Tibial nerve (tissue), 4 donors: ENCODE data around the gene PRKG1. TPM values are rescaled to one million over a fixed set of nuclear protein-coding genes. Genes with fewer than 3 reads are reported as not detected.
A peak's percentile ranks its signal among the peaks of the same experiment; 100 is the strongest.

Experiments
- DNase-seq, 2 donors: peaks; one replicate each; pipeline ENCODE4 v3.0.0-alpha.2; 2019; ENCODE audit warnings: low spot score in 2 of 2
- H3K27ac ChIP-seq, 4 donors: fragments of 200-600 bp; sonication (generic) in 3 of 4; one replicate each; pipeline ENCODE4 v1.5.1; 2017 to 2019; ENCODE audit warnings: mild to moderate bottlenecking in 1 of 4
- H3K27me3 ChIP-seq, 2 donors: fragments of 200-600 bp; sonication (generic) in 1 of 2; one replicate each; pipeline versions ENCODE4 v1.5.1 to v1.6.0; 2017 to 2019
- H3K36me3 ChIP-seq, 3 donors: fragments of 200-600 bp; sonication (generic); one replicate each; pipeline ENCODE4 v1.5.1; 2018 to 2019
- H3K4me1 ChIP-seq, 4 donors: fragments of 200-600 bp; sonication (generic) in 3 of 4; one replicate each; pipeline ENCODE4 v1.5.1; 2017 to 2019
- H3K4me3 ChIP-seq, 4 donors: fragments of 200-600 bp; sonication (generic) in 3 of 4; one replicate each; pipeline ENCODE4 v1.5.1; 2017 to 2019; ENCODE audit warnings: mild to moderate bottlenecking in 1 of 4, moderate library complexity in 1 of 4
- H3K9me3 ChIP-seq, 4 donors: fragments of 200-600 bp; sonication (generic) in 3 of 4; one replicate each; pipeline ENCODE4 v1.5.1; 2017 to 2019
- CTCF ChIP-seq, 5 experiments: fragments of 200-600 bp in 3 of 5; fragments of 450-650 bp in 2 of 5; sonication (generic) in 3 of 5; IDR thresholded peaks; one replicate each; pipeline ENCODE4 v1.5.1; 2016 to 2019; ENCODE audit warnings: antibody characterized with exemption in 5 of 5, mild to moderate bottlenecking in 3 of 5, moderate library complexity in 2 of 5
- EP300 ChIP-seq, 2 donors: sonication (generic); formaldehyde crosslinking; IDR thresholded peaks; one replicate each; pipeline ENCODE4 v1.6.1; 2017; ENCODE audit warnings: antibody characterized with exemption in 2 of 2, mild to moderate bottlenecking in 1 of 2
- POLR2A ChIP-seq, 2 donors: fragments of 450-650 bp; IDR thresholded peaks; one replicate each; pipeline ENCODE4 v1.6.1; 2017; ENCODE audit warnings: antibody characterized with exemption in 2 of 2, mild to moderate bottlenecking in 2 of 2, moderate library complexity in 2 of 2
- WGBS, 2 donors: methylation state at CpG; one replicate each; pipeline ENCODE4 v1.1.5; 2018; 5-methylcytosine and 5-hydroxymethylcytosine counted together
- total RNA-seq, 4 donors: library from RNA; depleted of rRNA; stranded (reverse); fragments of >200 nt; gene quantifications; one replicate each; pipeline ENCODE4 v1.1.0, GENCODE V29; 2016

Gene PRKG1
- total RNA-seq, 4 donors from 2014 or later: 8.7 to 35.0 (median 14.8) TPM

DNA sequence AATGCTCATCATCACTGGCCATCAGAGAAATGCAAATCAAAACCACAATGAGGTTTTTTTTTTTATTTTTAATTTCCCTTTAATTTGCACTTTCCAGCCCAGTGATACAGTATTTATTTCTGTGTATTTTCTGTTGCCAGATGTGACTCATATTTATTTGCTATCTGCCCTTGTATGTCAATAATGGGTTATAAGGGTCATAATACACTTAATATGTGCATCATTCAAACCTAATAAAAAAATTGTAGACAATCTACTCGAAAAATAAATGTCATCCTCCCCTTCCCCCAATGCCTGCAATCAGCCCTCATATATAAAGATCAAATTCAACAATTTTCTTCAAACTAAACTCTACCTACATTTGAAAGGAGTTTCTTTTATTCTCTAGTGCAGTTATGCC, 470.6 kb downstream of the PRKG1 start:
- WGBS, 2 donors: 63 to 73% methylated on average over 1 of the region's 1 CpG
- no peaks in the 10 kb centered on the region for H3K36me3 ChIP-seq
- TF ChIP-seq POLR2A (IDR thresholded peaks at IDR 0.05) (no peak), EP300 (IDR thresholded peaks at IDR 0.05) (no peak), CTCF (IDR thresholded peaks at IDR 0.05) (no peak)
- no peaks in the 10 kb centered on the region for H3K27me3 ChIP-seq
- H3K9me3 ChIP-seq: no peaks in the 10 kb centered on the region
- DNase-seq: no peak
- H3K27ac ChIP-seq: no peak overlapping the region
- no peaks in the 10 kb centered on the region for H3K4me1 ChIP-seq
- no peak overlapping the region for H3K4me3 ChIP-seq

DNA sequence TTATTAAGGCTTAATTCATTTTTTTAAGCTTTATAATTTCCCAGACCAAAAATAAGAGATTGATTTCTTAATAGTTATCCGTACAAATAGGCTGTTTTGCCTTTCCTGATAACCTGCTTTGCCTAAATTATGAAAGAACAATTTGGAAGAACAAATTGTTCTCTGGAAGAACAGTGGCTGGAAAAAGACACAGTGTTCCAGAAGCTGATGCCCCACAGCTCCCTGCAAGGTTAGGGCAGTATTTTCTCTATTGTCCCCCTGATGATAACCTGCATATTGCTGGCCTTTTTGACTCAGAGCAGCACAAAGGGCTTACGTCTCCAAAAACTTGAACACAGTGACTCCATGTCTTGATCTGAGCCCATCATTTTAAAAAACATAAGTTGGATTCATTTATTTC, 473.7 kb downstream of the PRKG1 start:
- Histone ChIP-seq H3K36me3 (no peaks in the 10 kb centered on the region), H3K27ac (peak overlapping the region in 1 of 4 donors; percentile 54), H3K9me3 (no peaks in the 10 kb centered on the region), H3K4me3 (no peak overlapping the region), H3K27me3 (no peaks in the 10 kb centered on the region), H3K4me1 (no peaks in the 10 kb centered on the region)
- TF ChIP-seq POLR2A (IDR thresholded peaks at IDR 0.05): no peak
- peak; percentile 34 to 65 for TF ChIP-seq EP300 (IDR thresholded peaks at IDR 0.05)
- no peak for DNase-seq
- WGBS, 2 donors: 41 to 45% methylated on average over 2 of the region's 2 CpGs

DNA sequence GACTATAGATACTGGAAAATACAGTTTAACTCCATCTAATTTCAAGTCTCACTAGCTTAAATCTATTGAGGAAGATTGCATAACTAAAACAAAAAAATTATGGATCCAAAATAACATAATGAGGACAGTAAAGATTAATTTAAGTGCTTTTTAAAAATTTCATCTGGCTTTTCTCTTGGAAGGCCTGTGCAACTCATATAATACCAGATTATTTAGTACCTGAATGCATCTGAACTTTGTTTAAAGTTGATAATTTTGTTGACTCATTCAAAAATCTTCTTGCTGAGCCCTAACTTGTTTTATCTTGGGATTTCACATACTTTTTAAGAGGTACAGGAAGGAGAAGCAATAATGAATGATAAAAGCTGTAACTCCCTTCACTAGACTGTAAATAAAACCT, 478.6 kb downstream of the PRKG1 start:
- Histone ChIP-seq H3K4me3 (no peak overlapping the region), H3K36me3 (no peaks in the 10 kb centered on the region), H3K4me1 (no peaks in the 10 kb centered on the region), H3K27ac (no peak overlapping the region), H3K27me3 (no peaks in the 10 kb centered on the region), H3K9me3 (no peaks in the 10 kb centered on the region)
- DNase-seq: no peak
- TF ChIP-seq CTCF (IDR thresholded peaks at IDR 0.05): no peak

- TF ChIP-seq POLR2A (IDR thresholded peaks at IDR 0.05) (no peak), EP300 (IDR thresholded peaks at IDR 0.05) (no peak), CTCF (IDR thresholded peaks at IDR 0.05) (no peak)
- Histone ChIP-seq H3K27me3 (no peaks in the 10 kb centered on the region), H3K9me3 (no peaks in the 10 kb centered on the region), H3K4me3 (no peak overlapping the region), H3K27ac (no peak overlapping the region), H3K4me1 (peaks cover 0 to 4% (median 0%) of the 10 kb centered on the region in 4 donors), H3K36me3 (no peaks in the 10 kb centered on the region)
- no peak for DNase-seq
- 44 to 48% methylated on average over 2 of the region's 2 CpGs for WGBS, 2 donors
These were observed 490.7 kb downstream of the PRKG1 start for GRCh38 chr10:51564896-51565510.

GRCh38 chr10:51567271-51567670, 493.0 kb downstream of the PRKG1 start:
- H3K9me3 ChIP-seq: no peaks in the 10 kb centered on the region
- H3K36me3 ChIP-seq: no peaks in the 10 kb centered on the region
- H3K4me1 ChIP-seq: peaks cover 0 to 4% (median 0%) of the 10 kb centered on the region in 4 donors
- no peak overlapping the region for H3K4me3 ChIP-seq
- no peaks in the 10 kb centered on the region for H3K27me3 ChIP-seq
- DNase-seq: no peak
- 71 to 75% methylated on average over 3 of the region's 3 CpGs for WGBS, 2 donors
- no peak for TF ChIP-seq POLR2A (IDR thresholded peaks at IDR 0.05)
- TF ChIP-seq CTCF (IDR thresholded peaks at IDR 0.05): no peak
- no peak for TF ChIP-seq EP300 (IDR thresholded peaks at IDR 0.05)
- no peak overlapping the region for H3K27ac ChIP-seq

GRCh38 chr10:51569467-51569866, 495.2 kb downstream of the PRKG1 start:
- WGBS, 2 donors: 75 to 76% methylated on average over 3 of the region's 3 CpGs
- Histone ChIP-seq H3K4me3 (no peak overlapping the region), H3K36me3 (no peaks in the 10 kb centered on the region), H3K4me1 (peaks cover 0 to 4% (median 0%) of the 10 kb centered on the region in 4 donors), H3K27me3 (no peaks in the 10 kb centered on the region), H3K9me3 (no peaks in the 10 kb centered on the region), H3K27ac (no peak overlapping the region)
- DNase-seq: no peak
- TF ChIP-seq EP300 (IDR thresholded peaks at IDR 0.05): no peak
- no peak for TF ChIP-seq POLR2A (IDR thresholded peaks at IDR 0.05)
- no peak for TF ChIP-seq CTCF (IDR thresholded peaks at IDR 0.05)
